ENCODE measurements around the gene STAT4. TPM values are rescaled to one million over a fixed set of nuclear protein-coding genes. Genes with fewer than 3 reads are reported as not detected.

The STAT4 gene
- polyA plus RNA-seq, 1 of the 3 experiments (the other 2 are of a cell fraction) = 0.12 TPM

- TF ChIP-seq REST (IDR thresholded peaks at IDR 0.05; ENCODE audit: low read depth, low read length) (no peak), CHD2 (IDR thresholded peaks at IDR 0.05; ENCODE audit: low read length, partially characterized antibody) (no peak), SIN3A (IDR thresholded peaks at IDR 0.05; ENCODE audit: borderline replicate concordance, low read depth, low read length) (no peak), POLR2AphosphoS5 (IDR thresholded peaks at IDR 0.05; ENCODE audit: low read depth, low read length) (no peak), MAX (IDR thresholded peaks at IDR 0.05; ENCODE audit: low read depth) (no peak), MEF2A (IDR thresholded peaks at IDR 0.05; ENCODE audit: borderline replicate concordance, low read depth) (no peak), USF2 (IDR thresholded peaks at IDR 0.05; ENCODE audit: borderline replicate concordance, low read depth, low read length) (no peak), NRF1 (IDR thresholded peaks at IDR 0.05; ENCODE audit: low read depth, low read length) (no peak)
Observed at GRCh38 chr2:191051825-191052778, 98.7 kb downstream of the STAT4 start (continued).

DNA sequence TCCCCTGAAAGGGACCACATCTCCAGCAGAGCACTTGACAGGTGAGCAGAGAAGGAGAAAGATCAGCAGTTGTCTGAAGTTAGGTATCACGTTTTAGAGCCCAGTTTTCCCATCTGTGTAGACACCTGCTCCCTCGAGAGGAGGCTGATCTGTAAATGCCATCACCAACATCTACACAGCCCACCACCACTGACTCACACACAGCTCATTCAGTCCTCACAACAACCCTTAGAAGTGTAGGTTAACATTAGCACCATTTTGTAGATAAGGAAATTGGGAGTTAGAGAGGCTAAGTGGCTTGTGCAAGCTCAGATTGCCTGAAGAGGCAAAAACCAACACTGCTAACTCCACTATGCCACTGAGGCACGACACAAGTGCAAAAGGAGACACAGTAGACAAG lies 99.6 kb downstream of the STAT4 start:
- no peaks in the 10 kb centered on the region for H3F3A ChIP-seq (replicated peaks; ENCODE audit: insufficient read depth)
- no peak overlapping the region for H3K9ac ChIP-seq
- POLR2A ChIA-PET = no interaction called here
- CTCF ChIA-PET = interaction anchor here (0.7 to 7.1 kb wide), 24 partner anchors 9 to 1111 kb away, joined by 3 to 106 read pairs (median 4); partner anchors contain the start of gene STAT4
- H3K4me3 ChIP-seq (ENCODE audit: low read depth in 2 of 2, low read length in 1 of 2) = no peak overlapping the region
- H3K4me2 ChIP-seq = no peak overlapping the region
- no peak for DNase-seq
- H3K9me3 ChIP-seq = no peaks in the 10 kb centered on the region
- H3K27me3 ChIP-seq (ENCODE audit: insufficient read depth) = no peaks in the 10 kb centered on the region
- no peaks in the 10 kb centered on the region for H4K20me1 ChIP-seq (ENCODE audit: insufficient read depth)
- H3K79me2 ChIP-seq (ENCODE audit: insufficient read depth) = no peaks in the 10 kb centered on the region
- 47% methylated on average over 3 of the region's 3 CpGs for WGBS (ENCODE audit: low lambda C conversion rate)
- TF ChIP-seq ELF1 (IDR thresholded peaks at IDR 0.05) (no peak), CHD2 (IDR thresholded peaks at IDR 0.05; ENCODE audit: low read length, partially characterized antibody) (no peak), EP300 (IDR thresholded peaks at IDR 0.05; ENCODE audit: borderline replicate concordance in 1 of 2, low read depth in 1 of 2, low read length in 1 of 2) (no peak), ZBTB33 (IDR thresholded peaks at IDR 0.05; ENCODE audit: borderline replicate concordance, low read depth) (no peak), USF1 (IDR thresholded peaks at IDR 0.05; ENCODE audit: borderline replicate concordance, low read depth) (no peak), MAX (IDR thresholded peaks at IDR 0.05; ENCODE audit: low read depth) (no peak), NRF1 (IDR thresholded peaks at IDR 0.05; ENCODE audit: low read depth, low read length) (no peak), FOSL2 (IDR thresholded peaks at IDR 0.05; ENCODE audit: borderline replicate concordance, low read depth) (no peak), SMC3 (IDR thresholded peaks at IDR 0.05; ENCODE audit: low read depth, low read length) (no peak), RFX5 (IDR thresholded peaks at IDR 0.05; ENCODE audit: low read length) (no peak), RXRA (IDR thresholded peaks at IDR 0.05; ENCODE audit: borderline replicate concordance, low read depth) (no peak), GATA2 (CRISPR knock-in tag; IDR thresholded peaks at IDR 0.05) (no peak), CTCF (IDR thresholded peaks at IDR 0.05) (no peak), NFIC (IDR thresholded peaks at IDR 0.05; ENCODE audit: borderline replicate concordance) (no peak)
- H3K9me2 ChIP-seq = no peaks in the 10 kb centered on the region
- no peaks in the 10 kb centered on the region for H3K36me3 ChIP-seq (replicated peaks in 1 of 2; ENCODE audit: control insufficient read depth in 1 of 2, insufficient read depth in 2 of 2, low read length in 1 of 2)
- H3K27ac ChIP-seq (ENCODE audit: low read depth in 2 of 2, low read length in 1 of 2) = no peak overlapping the region
- H3K4me1 ChIP-seq (ENCODE audit: control insufficient read depth in 1 of 2, insufficient read depth in 2 of 2, low read depth in 1 of 2, low read length in 1 of 2) = no peaks in the 10 kb centered on the region
- no peak overlapping the region for H2AFZ ChIP-seq (ENCODE audit: low read depth)
